ENCODE measurements around the gene PADI3.

Gene PADI3

DNA sequence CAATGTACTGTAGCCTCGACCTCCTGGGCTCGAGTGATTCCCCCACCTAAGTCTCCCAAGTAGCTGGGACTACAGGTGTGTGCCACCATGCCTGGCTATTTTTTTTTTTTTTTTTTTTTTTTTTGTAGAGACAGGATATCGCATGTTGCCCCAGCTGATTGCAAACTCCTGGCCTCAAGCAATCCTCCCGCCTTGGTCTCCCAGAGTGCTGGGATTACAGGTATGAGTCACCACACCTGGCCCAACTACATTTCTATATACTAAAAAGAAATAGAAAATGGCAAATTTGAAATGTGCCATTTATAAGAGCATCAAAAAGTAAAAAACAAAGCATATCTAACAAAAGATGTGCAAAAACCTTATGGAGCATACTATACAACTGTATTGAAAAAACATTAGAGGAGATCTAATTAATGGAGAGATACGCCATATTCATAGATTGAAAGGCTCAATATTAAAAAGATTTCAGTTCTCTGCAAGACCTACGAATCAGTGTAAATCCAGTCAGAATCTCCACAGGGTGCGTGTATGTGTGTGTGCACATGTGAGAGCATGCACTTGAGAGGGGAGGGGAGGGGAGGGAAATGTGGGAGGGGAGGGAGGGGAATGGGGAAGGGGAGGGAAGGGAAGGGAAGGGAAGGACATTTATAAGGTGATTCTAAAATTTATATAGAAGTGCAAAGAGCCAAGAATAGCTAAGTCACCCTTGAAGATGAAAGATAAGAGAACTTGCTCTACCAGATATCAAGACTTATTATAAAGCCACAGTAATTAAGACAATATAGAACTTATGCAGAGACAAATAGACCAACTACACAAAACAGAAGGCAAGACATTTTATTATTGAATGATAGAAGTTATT, 43.6 kb downstream of the PADI3 start:
- Histone ChIP-seq H3K36me3 (ENCODE audit: control insufficient read depth in 5 of 5, insufficient read depth in 5 of 5, low read length in 5 of 5) (no peaks in the 10 kb centered on the region), H3K4me3 (ENCODE audit: low read depth in 1 of 5, low read length in 5 of 5) (no peak overlapping the region), H3K27me3 (ENCODE audit: control insufficient read depth in 5 of 5, insufficient read depth in 4 of 5, low read length in 5 of 5) (peaks cover 0 to 12% (median 7%) of the 10 kb centered on the region in 5 donors), H3K4me1 (ENCODE audit: control insufficient read depth in 5 of 5, insufficient read depth in 5 of 5, low read length in 5 of 5) (peaks cover 0 to 4% (median 0%) of the 10 kb centered on the region in 5 donors), H3K9me3 (ENCODE audit: control insufficient read depth in 5 of 5, low read length in 5 of 5) (no peaks in the 10 kb centered on the region), H3K27ac (ENCODE audit: low read depth, low read length) (no peak overlapping the region), H3K9ac (ENCODE audit: low read length in 5 of 5) (no peak overlapping the region)

DNA sequence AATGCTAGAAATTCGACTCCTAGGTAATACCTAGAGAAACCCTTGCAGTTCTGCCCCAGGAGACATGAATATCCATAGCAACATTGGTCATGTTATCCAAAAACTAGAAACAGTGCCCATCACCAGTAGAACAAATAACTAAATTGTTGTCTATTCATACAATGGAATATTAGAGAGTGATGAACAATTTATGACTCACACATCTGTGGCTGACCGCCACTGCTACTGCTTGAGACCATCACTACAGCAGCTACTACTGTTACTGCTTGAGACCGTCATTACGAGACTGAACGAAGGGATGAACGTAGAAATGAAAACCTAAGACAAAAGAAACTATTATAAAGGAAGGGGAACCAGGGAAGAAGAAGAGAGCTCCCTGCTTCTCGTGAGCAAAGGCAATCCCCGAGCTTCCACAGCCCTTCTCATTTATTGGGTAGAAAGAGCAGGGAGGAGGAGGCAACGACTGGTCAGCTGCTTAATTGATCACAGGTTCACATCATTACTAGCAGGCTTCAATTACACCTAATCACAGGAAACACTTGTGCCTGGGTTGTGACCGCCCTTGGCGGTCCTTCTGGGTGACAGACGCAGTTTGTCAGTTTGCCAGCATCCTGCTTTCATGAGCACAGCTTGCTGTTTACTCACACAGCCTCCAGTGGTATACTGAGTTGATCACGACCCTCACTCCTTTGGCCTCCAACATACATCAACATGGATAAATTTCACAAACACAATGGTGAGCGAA, 45.0 kb downstream of the PADI3 start:
- no peaks in the 10 kb centered on the region for H3K36me3 ChIP-seq (ENCODE audit: control insufficient read depth in 5 of 5, insufficient read depth in 5 of 5, low read length in 5 of 5)
- H3K9ac ChIP-seq (ENCODE audit: low read length in 5 of 5), result no peak overlapping the region
- no peak overlapping the region for H3K27ac ChIP-seq (ENCODE audit: low read depth, low read length)
- peaks cover 0 to 9% (median 0%) of the 10 kb centered on the region in 5 donors for H3K4me1 ChIP-seq (ENCODE audit: control insufficient read depth in 5 of 5, insufficient read depth in 5 of 5, low read length in 5 of 5)
- no peaks in the 10 kb centered on the region for H3K9me3 ChIP-seq (ENCODE audit: control insufficient read depth in 5 of 5, low read length in 5 of 5)
- no peak overlapping the region for H3K4me3 ChIP-seq (ENCODE audit: low read depth in 1 of 5, low read length in 5 of 5)
- peaks cover 0 to 9% (median 4%) of the 10 kb centered on the region in 5 donors for H3K27me3 ChIP-seq (ENCODE audit: control insufficient read depth in 5 of 5, insufficient read depth in 4 of 5, low read length in 5 of 5)

DNA sequence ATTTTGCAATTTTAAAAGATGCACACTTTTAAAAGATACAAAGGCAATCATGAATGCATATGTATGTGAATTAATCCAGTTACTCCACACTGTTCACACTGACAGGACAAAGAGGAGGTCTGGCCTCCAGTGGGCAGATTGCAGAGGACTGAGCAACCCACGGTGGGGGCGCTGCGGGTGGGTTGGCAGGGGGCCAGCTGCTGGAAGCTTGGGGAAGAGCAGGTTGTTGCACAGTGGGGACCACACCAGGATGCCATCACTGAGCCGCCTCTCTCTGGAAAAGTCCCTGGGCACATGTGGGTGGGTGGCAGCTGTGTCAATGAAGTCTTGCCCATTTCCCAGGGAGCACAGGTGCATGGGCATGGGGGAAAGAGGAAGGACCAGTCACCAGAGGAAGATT, 46.4 kb downstream of the PADI3 start:
- Histone ChIP-seq H3K4me3 (ENCODE audit: low read depth in 1 of 5, low read length in 5 of 5) (no peak overlapping the region), H3K4me1 (ENCODE audit: control insufficient read depth in 5 of 5, insufficient read depth in 5 of 5, low read length in 5 of 5) (peaks cover 0 to 9% (median 0%) of the 10 kb centered on the region in 5 donors), H3K27me3 (ENCODE audit: control insufficient read depth in 5 of 5, insufficient read depth in 4 of 5, low read length in 5 of 5) (peaks cover 0 to 9% (median 4%) of the 10 kb centered on the region in 5 donors), H3K36me3 (ENCODE audit: control insufficient read depth in 5 of 5, insufficient read depth in 5 of 5, low read length in 5 of 5) (no peaks in the 10 kb centered on the region), H3K9me3 (ENCODE audit: control insufficient read depth in 5 of 5, low read length in 5 of 5) (no peaks in the 10 kb centered on the region), H3K27ac (ENCODE audit: low read depth, low read length) (no peak overlapping the region), H3K9ac (ENCODE audit: low read length in 5 of 5) (no peak overlapping the region)

DNA sequence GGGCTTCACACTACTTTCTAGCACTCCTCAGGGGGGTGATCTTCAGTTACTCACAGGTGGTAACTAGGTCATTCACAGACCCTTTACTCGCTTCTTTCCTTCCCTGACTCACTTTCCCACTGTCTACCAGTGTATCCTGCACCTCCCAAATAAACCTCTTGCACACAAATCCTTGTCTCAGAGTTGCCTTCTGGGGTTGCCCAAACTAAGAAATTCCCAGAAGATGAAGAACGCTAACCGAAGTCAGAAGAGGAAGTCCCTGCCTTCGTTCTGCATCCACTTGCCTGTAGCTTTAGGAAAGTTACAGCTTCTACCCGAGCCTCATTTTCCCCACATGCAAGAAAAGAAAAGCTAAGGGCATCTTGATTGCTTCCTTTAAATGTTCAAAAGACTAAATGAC, 47.2 kb downstream of the PADI3 start:
- Histone ChIP-seq H3K9ac (ENCODE audit: low read length in 5 of 5) (no peak overlapping the region), H3K36me3 (ENCODE audit: control insufficient read depth in 5 of 5, insufficient read depth in 5 of 5, low read length in 5 of 5) (no peaks in the 10 kb centered on the region), H3K27me3 (ENCODE audit: control insufficient read depth in 5 of 5, insufficient read depth in 4 of 5, low read length in 5 of 5) (peaks cover 0 to 6% (median 4%) of the 10 kb centered on the region in 5 donors), H3K27ac (ENCODE audit: low read depth, low read length) (no peak overlapping the region), H3K4me1 (ENCODE audit: control insufficient read depth in 5 of 5, insufficient read depth in 5 of 5, low read length in 5 of 5) (peaks cover 0 to 9% (median 0%) of the 10 kb centered on the region in 5 donors), H3K4me3 (ENCODE audit: low read depth in 1 of 5, low read length in 5 of 5) (no peak overlapping the region), H3K9me3 (ENCODE audit: control insufficient read depth in 5 of 5, low read length in 5 of 5) (peaks cover 0 to 5% (median 3%) of the 10 kb centered on the region in 5 donors)

DNA sequence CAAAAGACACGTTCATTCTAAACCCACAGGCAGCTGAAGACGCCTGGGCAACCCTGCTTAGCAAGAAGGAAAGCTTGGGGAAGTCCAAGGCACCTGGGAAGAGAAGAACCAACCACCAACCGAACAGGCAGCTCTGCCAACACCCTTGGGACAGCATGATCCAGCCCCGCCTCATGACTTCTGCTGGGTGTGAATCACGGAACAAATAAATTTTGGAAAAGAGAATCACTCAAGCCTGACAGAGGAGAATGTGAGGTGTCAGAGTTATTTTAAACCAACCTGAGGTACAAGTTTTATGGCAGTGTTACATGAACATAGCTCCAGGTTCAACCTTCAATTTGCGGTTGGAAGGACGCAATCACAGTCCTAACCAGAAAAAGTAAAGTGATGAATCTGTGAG, 49.1 kb downstream of the PADI3 start:
- Histone ChIP-seq H3K27me3 (ENCODE audit: control insufficient read depth in 5 of 5, insufficient read depth in 4 of 5, low read length in 5 of 5) (peaks cover 0 to 6% (median 4%) of the 10 kb centered on the region in 5 donors), H3K9ac (ENCODE audit: low read length in 5 of 5) (no peak overlapping the region), H3K36me3 (ENCODE audit: control insufficient read depth in 5 of 5, insufficient read depth in 5 of 5, low read length in 5 of 5) (no peaks in the 10 kb centered on the region), H3K4me3 (ENCODE audit: low read depth in 1 of 5, low read length in 5 of 5) (no peak overlapping the region), H3K9me3 (ENCODE audit: control insufficient read depth in 5 of 5, low read length in 5 of 5) (peaks cover 0 to 19% (median 18%) of the 10 kb centered on the region in 5 donors), H3K4me1 (ENCODE audit: control insufficient read depth in 5 of 5, insufficient read depth in 5 of 5, low read length in 5 of 5) (peaks cover 0 to 9% (median 0%) of the 10 kb centered on the region in 5 donors), H3K27ac (ENCODE audit: low read depth, low read length) (no peak overlapping the region)

DNA sequence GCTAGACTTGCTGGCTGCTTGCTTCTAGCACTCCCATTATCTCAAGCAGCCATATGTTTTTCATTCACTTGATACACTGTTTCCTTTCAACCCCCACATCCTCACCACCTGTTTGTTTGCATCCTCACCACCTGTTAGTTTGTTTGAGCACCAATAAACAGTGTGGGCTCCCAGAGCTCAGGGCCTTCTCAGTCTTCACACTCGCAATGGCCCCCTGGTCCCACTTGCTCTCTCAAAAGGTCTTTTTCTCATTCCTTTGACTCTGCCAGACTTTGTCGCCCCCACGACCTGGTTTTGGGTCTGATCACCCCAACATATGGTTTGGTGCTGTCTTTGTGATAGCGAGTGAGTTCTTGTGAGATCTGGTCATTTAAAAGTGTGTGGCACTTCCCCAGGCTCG, 52.9 kb downstream of the PADI3 start:
- Histone ChIP-seq H3K4me3 (ENCODE audit: low read depth in 1 of 5, low read length in 5 of 5) (peak overlapping the region in 2 of 5 donors; percentile 8 to 35), H3K9ac (ENCODE audit: low read length in 5 of 5) (no peak overlapping the region), H3K4me1 (ENCODE audit: control insufficient read depth in 5 of 5, insufficient read depth in 5 of 5, low read length in 5 of 5) (peaks cover 2 to 20% (median 15%) of the 10 kb centered on the region in 5 donors), H3K27me3 (ENCODE audit: control insufficient read depth in 5 of 5, insufficient read depth in 4 of 5, low read length in 5 of 5) (no peaks in the 10 kb centered on the region), H3K27ac (ENCODE audit: low read depth, low read length) (no peak overlapping the region), H3K36me3 (ENCODE audit: control insufficient read depth in 5 of 5, insufficient read depth in 5 of 5, low read length in 5 of 5) (no peaks in the 10 kb centered on the region), H3K9me3 (ENCODE audit: control insufficient read depth in 5 of 5, low read length in 5 of 5) (peaks cover 0 to 20% (median 18%) of the 10 kb centered on the region in 5 donors)

DNA sequence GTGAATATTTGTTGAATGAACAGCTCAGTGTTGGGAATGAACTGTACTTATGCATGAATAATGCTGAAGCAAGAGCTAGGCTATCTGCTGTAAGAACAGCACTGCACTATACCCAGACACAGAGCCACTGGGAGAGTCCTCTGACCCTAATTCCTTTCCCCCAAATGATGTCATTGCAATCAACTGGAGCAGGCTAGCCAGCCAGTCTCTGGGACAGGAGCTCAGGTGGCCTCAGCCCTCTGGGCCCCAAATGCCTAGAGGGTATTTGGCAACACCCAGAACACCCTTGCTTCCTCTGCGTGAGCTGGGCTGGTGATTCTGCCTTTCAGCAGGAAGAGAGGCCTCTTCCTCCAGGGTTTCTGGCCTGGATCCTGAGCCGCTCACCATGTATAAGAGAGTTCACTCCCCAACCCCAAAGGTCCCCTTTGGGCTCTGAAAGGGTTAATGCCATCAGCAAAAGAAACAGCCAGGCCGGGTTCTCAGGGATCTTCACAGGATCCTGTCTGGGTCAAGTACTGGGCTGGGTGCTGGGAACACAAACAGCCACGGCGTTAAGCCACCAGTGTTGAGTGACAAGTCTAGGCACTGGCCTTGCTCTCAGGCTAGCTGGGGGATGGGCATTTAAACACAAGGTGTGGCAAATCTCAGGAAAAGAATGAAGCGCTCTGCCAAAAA, 55.4 kb downstream of the PADI3 start:
- Histone ChIP-seq H3K9me3 (ENCODE audit: control insufficient read depth in 5 of 5, low read length in 5 of 5) (peaks cover 0 to 20% (median 18%) of the 10 kb centered on the region in 5 donors), H3K9ac (ENCODE audit: low read length in 5 of 5) (no peak overlapping the region), H3K27me3 (ENCODE audit: control insufficient read depth in 5 of 5, insufficient read depth in 4 of 5, low read length in 5 of 5) (peaks cover 0 to 17% (median 7%) of the 10 kb centered on the region in 5 donors), H3K27ac (ENCODE audit: low read depth, low read length) (no peak overlapping the region), H3K4me3 (ENCODE audit: low read depth in 1 of 5, low read length in 5 of 5) (no peak overlapping the region), H3K4me1 (ENCODE audit: control insufficient read depth in 5 of 5, insufficient read depth in 5 of 5, low read length in 5 of 5) (peaks cover 2 to 15% (median 14%) of the 10 kb centered on the region in 5 donors), H3K36me3 (ENCODE audit: control insufficient read depth in 5 of 5, insufficient read depth in 5 of 5, low read length in 5 of 5) (no peaks in the 10 kb centered on the region)

DNA sequence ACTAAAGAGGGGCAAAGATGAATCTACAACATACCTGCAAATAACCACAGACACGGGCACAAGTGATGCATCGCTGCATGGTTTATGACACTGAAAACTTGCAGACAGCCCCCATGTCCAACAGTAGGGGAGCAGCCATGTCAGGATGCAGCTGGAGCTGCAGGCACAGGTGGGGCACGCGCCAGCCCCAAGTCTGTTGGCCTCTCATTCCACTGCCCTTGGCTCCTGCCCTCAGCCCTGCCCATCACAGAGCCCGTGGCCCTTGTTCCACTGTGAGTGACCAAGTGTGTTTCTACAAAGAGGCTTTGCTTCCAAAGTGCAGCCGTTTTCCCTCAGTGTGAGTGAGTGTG, 55.9 kb downstream of the PADI3 start:
- Histone ChIP-seq H3K36me3 (ENCODE audit: control insufficient read depth in 5 of 5, insufficient read depth in 5 of 5, low read length in 5 of 5) (no peaks in the 10 kb centered on the region), H3K9ac (ENCODE audit: low read length in 5 of 5) (no peak overlapping the region), H3K27ac (ENCODE audit: low read depth, low read length) (no peak overlapping the region), H3K27me3 (ENCODE audit: control insufficient read depth in 5 of 5, insufficient read depth in 4 of 5, low read length in 5 of 5) (peaks cover 3 to 21% (median 9%) of the 10 kb centered on the region in 5 donors), H3K4me3 (ENCODE audit: low read depth in 1 of 5, low read length in 5 of 5) (no peak overlapping the region), H3K9me3 (ENCODE audit: control insufficient read depth in 5 of 5, low read length in 5 of 5) (peaks cover 0 to 20% (median 18%) of the 10 kb centered on the region in 5 donors), H3K4me1 (ENCODE audit: control insufficient read depth in 5 of 5, insufficient read depth in 5 of 5, low read length in 5 of 5) (peaks cover 2 to 15% (median 14%) of the 10 kb centered on the region in 5 donors)

DNA sequence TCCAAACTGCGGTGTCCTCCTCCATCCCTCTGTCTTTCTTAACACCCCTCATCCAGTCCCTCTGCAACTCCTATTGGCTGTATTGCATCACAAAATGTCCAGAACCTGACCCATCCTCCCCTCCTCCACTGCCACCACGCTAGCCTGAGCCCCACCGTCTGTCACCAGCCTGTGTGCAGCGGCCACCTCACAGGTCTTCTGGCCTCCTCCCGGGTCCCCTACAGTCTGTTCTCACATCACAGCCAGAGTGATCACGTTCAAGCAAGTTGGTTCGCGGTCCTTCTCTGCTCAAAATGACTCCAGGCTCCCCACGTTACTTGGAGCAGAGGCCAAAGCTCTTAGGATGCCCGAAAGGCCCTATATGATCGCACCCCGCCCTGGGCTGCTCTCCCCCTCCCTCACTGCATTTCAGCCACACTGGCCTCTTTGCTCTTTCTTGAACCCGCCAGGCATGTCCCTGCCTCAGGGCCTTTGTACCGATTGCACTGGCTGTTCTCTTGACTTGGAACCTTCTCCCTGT, 56.7 kb downstream of the PADI3 start:
- H3K9ac ChIP-seq (ENCODE audit: low read length in 5 of 5), result no peak overlapping the region
- H3K9me3 ChIP-seq (ENCODE audit: control insufficient read depth in 5 of 5, low read length in 5 of 5), result peaks cover 0 to 20% (median 18%) of the 10 kb centered on the region in 5 donors
- no peaks in the 10 kb centered on the region for H3K36me3 ChIP-seq (ENCODE audit: control insufficient read depth in 5 of 5, insufficient read depth in 5 of 5, low read length in 5 of 5)
- H3K27ac ChIP-seq (ENCODE audit: low read depth, low read length), result no peak overlapping the region
- H3K27me3 ChIP-seq (ENCODE audit: control insufficient read depth in 5 of 5, insufficient read depth in 4 of 5, low read length in 5 of 5), result peaks cover 8 to 24% (median 12%) of the 10 kb centered on the region in 5 donors
- peaks cover 2 to 15% (median 14%) of the 10 kb centered on the region in 5 donors for H3K4me1 ChIP-seq (ENCODE audit: control insufficient read depth in 5 of 5, insufficient read depth in 5 of 5, low read length in 5 of 5)
- no peak overlapping the region for H3K4me3 ChIP-seq (ENCODE audit: low read depth in 1 of 5, low read length in 5 of 5)

Measured in subcutaneous abdominal adipose tissue (tissue), 5 donors.